Measurements from ENCODE around the gene THBD. TPM values are rescaled to one million over a fixed set of nuclear protein-coding genes. Genes with fewer than 3 reads are reported as not detected.

The THBD gene
- total and polyA plus RNA-seq, 2 donors, result 1.6 to 16.8 TPM

DNA sequence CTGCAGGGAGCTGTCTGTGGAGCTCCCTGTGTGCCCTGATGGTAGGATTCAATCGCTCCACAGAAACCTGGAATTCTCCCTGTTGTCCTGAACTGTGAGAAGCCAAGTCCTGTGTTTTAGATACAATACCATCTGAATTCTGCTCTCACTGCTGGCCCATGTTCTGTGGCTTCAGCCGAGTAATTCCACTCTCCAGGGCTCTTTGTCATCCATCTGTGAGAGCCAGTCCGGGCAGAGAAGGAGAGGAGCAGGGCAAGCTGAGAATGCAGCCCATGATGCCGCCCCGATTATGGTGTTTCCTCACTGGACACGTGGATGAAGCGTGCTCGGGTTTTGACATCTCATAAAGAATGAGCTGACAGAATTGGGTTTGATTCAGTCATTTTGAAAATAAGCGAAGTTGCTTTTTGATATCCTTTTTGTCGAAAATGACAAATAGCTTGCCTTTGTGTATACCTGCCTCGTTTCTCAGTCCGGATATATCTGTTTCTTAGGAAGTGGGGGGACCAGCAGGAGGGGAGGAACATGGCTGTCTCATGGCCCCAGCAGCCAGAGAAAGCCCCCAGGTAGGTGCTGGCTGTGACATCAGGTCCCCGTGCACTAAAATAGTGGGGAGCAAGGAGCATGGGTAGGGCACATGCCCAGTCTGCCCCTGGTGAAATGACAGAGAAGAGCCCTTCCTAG lies 44.9 kb upstream of the THBD start:
- no peak for DNase-seq (ENCODE audit: low read depth in 6 of 9, low spot score in 9 of 9)
- Histone ChIP-seq H3K27me3 (ENCODE audit: control insufficient read depth in 2 of 2, insufficient read depth in 1 of 2, low read length in 1 of 2) (no peaks in the 10 kb centered on the region), H3K4me3 (ENCODE audit: low read length in 2 of 2) (no peak overlapping the region), H3K27ac (ENCODE audit: low read depth in 1 of 2, low read length in 1 of 2) (no peak overlapping the region), H3K9me3 (ENCODE audit: control insufficient read depth in 2 of 2, insufficient read depth in 1 of 2, low read length in 1 of 2) (no peaks in the 10 kb centered on the region), H3K4me1 (ENCODE audit: control insufficient read depth in 2 of 2, insufficient read depth in 2 of 2, low read length in 2 of 2) (no peaks in the 10 kb centered on the region), H3K36me3 (ENCODE audit: control insufficient read depth in 2 of 2, insufficient read depth in 2 of 2, low read length in 1 of 2) (no peaks in the 10 kb centered on the region)
- WGBS, result 92% methylated on average over 13 of the region's 13 CpGs

DNA sequence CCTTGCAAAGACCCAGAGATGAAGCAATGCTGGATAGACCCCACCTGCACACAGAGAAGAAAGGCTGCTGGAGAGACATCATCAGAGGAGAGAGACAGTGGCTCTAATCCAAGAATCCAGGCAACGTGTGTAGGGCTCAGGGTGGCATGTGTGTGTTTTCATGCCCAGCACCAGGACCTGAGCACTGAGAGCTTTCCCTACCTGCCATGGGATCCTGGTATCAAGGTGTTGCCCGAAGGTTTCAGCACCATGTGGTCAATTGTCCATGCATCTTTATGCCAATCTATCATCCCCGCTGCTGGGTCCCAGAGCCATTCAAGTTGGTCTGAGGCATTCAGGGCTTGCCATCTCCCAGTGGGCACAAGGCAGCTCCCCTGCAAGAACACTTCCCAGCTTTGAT lies 44.1 kb upstream of the THBD start:
- H3K27ac ChIP-seq (ENCODE audit: low read depth in 1 of 2, low read length in 1 of 2), result no peak overlapping the region
- H3K9me3 ChIP-seq (ENCODE audit: control insufficient read depth in 2 of 2, insufficient read depth in 1 of 2, low read length in 1 of 2), result no peaks in the 10 kb centered on the region
- H3K36me3 ChIP-seq (ENCODE audit: control insufficient read depth in 2 of 2, insufficient read depth in 2 of 2, low read length in 1 of 2), result no peaks in the 10 kb centered on the region
- no peaks in the 10 kb centered on the region for H3K4me1 ChIP-seq (ENCODE audit: control insufficient read depth in 2 of 2, insufficient read depth in 2 of 2, low read length in 2 of 2)
- 65% methylated on average over 3 of the region's 3 CpGs for WGBS
- H3K4me3 ChIP-seq (ENCODE audit: low read length in 2 of 2), result no peak overlapping the region
- no peak for DNase-seq (ENCODE audit: low read depth in 6 of 9, low spot score in 9 of 9)
- H3K27me3 ChIP-seq (ENCODE audit: control insufficient read depth in 2 of 2, insufficient read depth in 1 of 2, low read length in 1 of 2), result no peaks in the 10 kb centered on the region

DNA sequence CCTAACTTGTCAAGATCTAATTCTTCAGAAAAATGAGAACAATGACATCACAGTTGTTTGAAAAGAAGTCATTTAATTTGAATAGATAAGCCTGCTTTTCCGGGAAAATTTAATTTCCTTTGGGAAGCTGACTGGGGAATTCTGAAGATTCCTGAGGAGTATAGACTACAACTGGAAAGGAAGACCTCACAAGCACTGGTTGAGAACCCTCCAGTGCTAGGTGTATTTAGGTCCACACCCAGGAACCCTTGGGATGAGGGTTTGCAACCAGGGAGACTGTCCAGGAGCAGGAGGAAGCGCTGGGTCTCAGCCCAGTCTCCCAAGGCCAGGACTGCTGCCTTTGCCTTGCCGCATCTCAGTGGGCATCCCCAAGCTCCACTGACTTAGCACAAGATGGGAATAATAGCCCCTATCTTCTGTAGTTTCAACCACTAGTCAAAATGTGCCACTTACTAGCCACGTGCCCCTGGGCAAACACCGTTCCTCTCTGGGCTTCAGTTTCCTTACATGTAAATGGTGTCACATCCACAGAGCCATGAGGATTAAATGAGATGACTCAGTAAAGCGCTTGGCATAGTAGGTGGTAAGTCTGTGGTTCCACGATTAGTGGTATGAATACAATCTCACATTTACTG lies 43.5 kb upstream of the THBD start:
- no peaks in the 10 kb centered on the region for H3K4me1 ChIP-seq (ENCODE audit: control insufficient read depth in 2 of 2, insufficient read depth in 2 of 2, low read length in 2 of 2)
- no peak overlapping the region for H3K27ac ChIP-seq (ENCODE audit: low read depth in 1 of 2, low read length in 1 of 2)
- no peak overlapping the region for H3K4me3 ChIP-seq (ENCODE audit: low read length in 2 of 2)
- DNase-seq (ENCODE audit: low read depth in 6 of 9, low spot score in 9 of 9), result no peak
- H3K9me3 ChIP-seq (ENCODE audit: control insufficient read depth in 2 of 2, insufficient read depth in 1 of 2, low read length in 1 of 2), result no peaks in the 10 kb centered on the region
- H3K36me3 ChIP-seq (ENCODE audit: control insufficient read depth in 2 of 2, insufficient read depth in 2 of 2, low read length in 1 of 2), result no peaks in the 10 kb centered on the region
- no peaks in the 10 kb centered on the region for H3K27me3 ChIP-seq (ENCODE audit: control insufficient read depth in 2 of 2, insufficient read depth in 1 of 2, low read length in 1 of 2)
- WGBS, result 90% methylated on average over 7 of the region's 7 CpGs

DNA sequence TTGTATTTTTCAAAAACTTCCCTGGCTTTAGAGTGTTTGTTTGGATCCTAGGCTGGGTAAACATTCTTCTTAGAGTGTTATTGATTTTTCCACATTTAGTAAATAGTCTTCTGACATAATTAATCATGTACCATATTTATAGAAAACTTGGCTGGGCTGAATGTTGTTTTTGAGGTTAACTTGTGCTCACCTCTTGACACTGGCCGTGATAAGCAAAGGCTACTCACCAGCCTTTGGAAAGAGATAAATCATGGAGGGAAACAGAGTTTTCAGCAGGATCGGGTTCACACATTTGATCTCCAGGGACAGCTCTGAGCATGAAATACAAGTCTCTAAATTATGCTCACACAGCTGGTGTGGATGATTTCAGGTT lies 42.9 kb upstream of the THBD start:
- 94% methylated on average over 2 of the region's 2 CpGs for WGBS
- Histone ChIP-seq H3K27ac (ENCODE audit: low read depth in 1 of 2, low read length in 1 of 2) (no peak overlapping the region), H3K27me3 (ENCODE audit: control insufficient read depth in 2 of 2, insufficient read depth in 1 of 2, low read length in 1 of 2) (no peaks in the 10 kb centered on the region), H3K4me1 (ENCODE audit: control insufficient read depth in 2 of 2, insufficient read depth in 2 of 2, low read length in 2 of 2) (peaks cover 0 to 5% of the 10 kb centered on the region in 2 donors), H3K9me3 (ENCODE audit: control insufficient read depth in 2 of 2, insufficient read depth in 1 of 2, low read length in 1 of 2) (no peaks in the 10 kb centered on the region), H3K36me3 (ENCODE audit: control insufficient read depth in 2 of 2, insufficient read depth in 2 of 2, low read length in 1 of 2) (no peaks in the 10 kb centered on the region), H3K4me3 (ENCODE audit: low read length in 2 of 2) (no peak overlapping the region)
- DNase-seq (ENCODE audit: low read depth in 6 of 9, low spot score in 9 of 9), result no peak

DNA sequence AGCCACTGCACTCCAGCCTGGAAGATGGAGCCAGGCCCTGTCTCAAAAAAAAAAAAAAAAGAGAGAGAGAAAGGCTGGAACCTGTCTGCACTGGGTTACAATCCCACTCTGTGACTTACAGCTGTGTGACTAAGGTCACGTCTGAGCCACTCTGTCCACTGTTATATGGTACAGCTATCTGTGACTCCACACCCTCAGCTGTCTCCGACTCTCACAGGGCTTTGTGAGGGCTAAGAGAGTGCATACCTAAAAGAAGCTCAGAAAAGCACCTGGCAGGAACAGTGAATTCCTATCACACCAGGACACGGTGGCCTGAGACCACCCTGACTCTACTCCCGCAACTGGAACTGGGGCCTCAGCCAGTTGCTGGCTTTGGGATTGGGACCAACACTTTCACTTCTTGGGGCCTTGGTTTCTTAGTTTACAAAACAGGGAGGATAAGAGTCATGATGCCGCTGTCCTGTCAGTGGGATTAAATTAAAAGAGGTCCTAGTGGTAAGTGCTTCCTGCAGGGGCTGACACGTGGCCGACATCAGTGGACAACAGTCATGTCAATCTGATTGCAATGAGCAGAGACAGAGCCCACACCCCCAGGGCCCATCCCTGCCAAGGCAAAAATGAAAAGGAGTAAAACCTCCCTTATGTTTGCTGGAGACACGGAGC lies 42.4 kb upstream of the THBD start:
- Histone ChIP-seq H3K9me3 (ENCODE audit: control insufficient read depth in 2 of 2, insufficient read depth in 1 of 2, low read length in 1 of 2) (no peaks in the 10 kb centered on the region), H3K4me3 (ENCODE audit: low read length in 2 of 2) (no peak overlapping the region), H3K36me3 (ENCODE audit: control insufficient read depth in 2 of 2, insufficient read depth in 2 of 2, low read length in 1 of 2) (no peaks in the 10 kb centered on the region), H3K4me1 (ENCODE audit: control insufficient read depth in 2 of 2, insufficient read depth in 2 of 2, low read length in 2 of 2) (peaks cover 3 to 10% of the 10 kb centered on the region in 2 donors), H3K27ac (ENCODE audit: low read depth in 1 of 2, low read length in 1 of 2) (no peak overlapping the region), H3K27me3 (ENCODE audit: control insufficient read depth in 2 of 2, insufficient read depth in 1 of 2, low read length in 1 of 2) (no peaks in the 10 kb centered on the region)
- 93% methylated on average over 8 of the region's 8 CpGs for WGBS
- no peak for DNase-seq (ENCODE audit: low read depth in 6 of 9, low spot score in 9 of 9)

DNA sequence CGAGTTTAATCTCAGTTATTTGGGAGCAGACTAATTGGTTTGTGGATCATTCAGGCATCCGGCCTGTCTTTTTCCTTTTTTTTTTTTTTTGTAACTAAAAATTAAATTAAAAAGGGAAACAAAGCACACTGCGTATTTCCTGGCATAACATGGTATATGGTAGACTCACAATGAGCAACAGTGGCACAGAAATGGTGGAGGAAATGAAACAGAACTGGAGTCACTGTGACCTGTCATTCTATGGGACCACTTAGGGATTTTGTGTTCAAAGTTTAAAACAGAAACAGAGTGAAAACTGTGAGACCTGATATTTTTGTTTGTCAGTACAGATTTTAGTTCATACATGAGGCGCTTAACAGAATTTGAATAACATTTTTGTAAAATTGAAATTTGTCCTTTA lies 41.4 kb upstream of the THBD start:
- no peaks in the 10 kb centered on the region for H3K9me3 ChIP-seq (ENCODE audit: control insufficient read depth in 2 of 2, insufficient read depth in 1 of 2, low read length in 1 of 2)
- no peak overlapping the region for H3K27ac ChIP-seq (ENCODE audit: low read depth in 1 of 2, low read length in 1 of 2)
- H3K36me3 ChIP-seq (ENCODE audit: control insufficient read depth in 2 of 2, insufficient read depth in 2 of 2, low read length in 1 of 2), result no peaks in the 10 kb centered on the region
- H3K4me1 ChIP-seq (ENCODE audit: control insufficient read depth in 2 of 2, insufficient read depth in 2 of 2, low read length in 2 of 2), result peaks cover 8 to 19% of the 10 kb centered on the region in 2 donors
- H3K4me3 ChIP-seq (ENCODE audit: low read length in 2 of 2), result no peak overlapping the region
- no peak for DNase-seq (ENCODE audit: low read depth in 6 of 9, low spot score in 9 of 9)
- 85% methylated on average over 4 of the region's 4 CpGs for WGBS
- H3K27me3 ChIP-seq (ENCODE audit: control insufficient read depth in 2 of 2, insufficient read depth in 1 of 2, low read length in 1 of 2), result no peaks in the 10 kb centered on the region

DNA sequence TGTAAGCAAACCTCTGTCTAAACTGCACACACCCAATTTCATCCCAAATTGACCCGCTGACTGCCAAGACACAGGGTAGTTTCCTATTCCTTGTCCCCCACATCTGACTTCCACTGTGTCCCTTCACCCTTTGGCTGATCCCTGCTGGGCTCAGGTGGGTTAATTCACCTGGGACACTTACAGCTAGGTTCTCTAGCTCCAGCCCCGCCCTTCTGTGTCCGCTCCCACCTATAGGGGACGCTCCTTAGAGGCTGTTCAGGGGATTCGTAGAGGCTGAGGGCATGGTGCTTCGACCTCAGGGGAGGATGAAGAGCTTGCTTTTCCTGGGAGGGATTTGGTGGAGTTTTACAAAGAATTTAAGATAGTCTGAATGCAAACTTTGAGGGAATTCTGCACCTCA lies 40.7 kb upstream of the THBD start:
- Histone ChIP-seq H3K9me3 (ENCODE audit: control insufficient read depth in 2 of 2, insufficient read depth in 1 of 2, low read length in 1 of 2) (no peaks in the 10 kb centered on the region), H3K27me3 (ENCODE audit: control insufficient read depth in 2 of 2, insufficient read depth in 1 of 2, low read length in 1 of 2) (no peaks in the 10 kb centered on the region), H3K4me3 (ENCODE audit: low read length in 2 of 2) (no peak overlapping the region), H3K27ac (ENCODE audit: low read depth in 1 of 2, low read length in 1 of 2) (no peak overlapping the region), H3K36me3 (ENCODE audit: control insufficient read depth in 2 of 2, insufficient read depth in 2 of 2, low read length in 1 of 2) (no peaks in the 10 kb centered on the region), H3K4me1 (ENCODE audit: control insufficient read depth in 2 of 2, insufficient read depth in 2 of 2, low read length in 2 of 2) (peaks cover 8 to 25% of the 10 kb centered on the region in 2 donors)
- WGBS, result 94% methylated on average over 6 of the region's 6 CpGs
- DNase-seq (ENCODE audit: low read depth in 6 of 9, low spot score in 9 of 9), result no peak

DNA sequence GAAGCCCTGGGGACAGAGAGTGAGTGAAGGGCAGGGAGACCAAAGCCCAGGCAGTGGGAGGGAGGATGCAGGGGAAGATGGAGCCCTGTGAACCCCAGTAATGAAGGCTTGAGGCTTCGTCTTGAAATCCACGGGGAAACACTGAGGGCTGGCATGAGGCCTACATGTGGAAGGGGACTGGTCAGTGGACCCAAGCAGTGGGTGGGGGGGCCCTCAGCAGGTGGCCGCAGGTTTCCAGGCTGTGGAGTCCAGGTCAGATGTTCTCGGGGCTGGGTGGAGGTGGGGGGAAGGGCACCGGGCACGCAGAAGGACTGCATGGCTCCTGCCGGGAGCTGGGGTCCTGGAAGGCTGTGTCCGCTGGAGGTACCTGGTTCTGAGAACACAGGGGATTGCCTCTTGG lies 39.4 kb upstream of the THBD start:
- Histone ChIP-seq H3K36me3 (ENCODE audit: control insufficient read depth in 2 of 2, insufficient read depth in 2 of 2, low read length in 1 of 2) (no peaks in the 10 kb centered on the region), H3K27me3 (ENCODE audit: control insufficient read depth in 2 of 2, insufficient read depth in 1 of 2, low read length in 1 of 2) (no peaks in the 10 kb centered on the region), H3K27ac (ENCODE audit: low read depth in 1 of 2, low read length in 1 of 2) (no peak overlapping the region), H3K4me1 (ENCODE audit: control insufficient read depth in 2 of 2, insufficient read depth in 2 of 2, low read length in 2 of 2) (peaks cover 8 to 37% of the 10 kb centered on the region in 2 donors), H3K9me3 (ENCODE audit: control insufficient read depth in 2 of 2, insufficient read depth in 1 of 2, low read length in 1 of 2) (no peaks in the 10 kb centered on the region), H3K4me3 (ENCODE audit: low read length in 2 of 2) (no peak overlapping the region)
- no peak for DNase-seq (ENCODE audit: low read depth in 6 of 9, low spot score in 9 of 9)
- WGBS, result 98% methylated on average over 8 of the region's 8 CpGs

DNA sequence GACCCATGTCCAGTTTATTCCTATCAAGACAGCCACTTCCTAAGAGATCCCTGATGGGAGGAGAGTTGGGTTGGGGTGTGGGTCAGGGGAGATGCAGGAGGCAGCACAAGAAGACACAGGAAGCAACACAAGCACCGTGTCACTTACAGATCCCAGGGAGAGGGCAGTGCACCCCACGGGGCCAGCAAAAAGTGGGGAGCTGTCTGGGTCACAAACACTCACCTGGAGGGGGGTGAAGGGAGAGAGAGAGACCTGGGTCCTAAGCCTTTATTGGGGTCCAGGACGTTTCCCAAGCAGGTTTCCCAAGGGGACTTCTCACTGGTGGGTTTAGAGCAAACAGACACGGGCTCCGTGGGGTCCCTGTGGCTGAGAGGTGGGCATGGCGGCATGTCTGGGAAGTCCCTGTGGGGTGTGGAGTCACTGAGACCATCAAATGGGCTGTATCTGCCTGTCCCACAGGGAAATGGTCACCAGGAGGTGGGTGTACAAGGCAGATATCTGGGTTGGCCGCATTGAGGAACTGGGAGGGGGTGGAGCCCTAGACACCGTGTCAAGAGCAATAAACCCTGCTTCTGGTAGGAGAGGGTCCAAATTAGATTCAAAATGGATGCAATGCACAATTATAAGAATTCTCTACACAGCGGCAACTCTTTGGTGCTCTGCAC lies 38.2 kb upstream of the THBD start:
- 85% methylated on average over 9 of the region's 9 CpGs for WGBS
- DNase-seq (ENCODE audit: low read depth in 6 of 9, low spot score in 9 of 9), result no peak
- no peaks in the 10 kb centered on the region for H3K36me3 ChIP-seq (ENCODE audit: control insufficient read depth in 2 of 2, insufficient read depth in 2 of 2, low read length in 1 of 2)
- H3K27me3 ChIP-seq (ENCODE audit: control insufficient read depth in 2 of 2, insufficient read depth in 1 of 2, low read length in 1 of 2), result no peaks in the 10 kb centered on the region
- H3K4me1 ChIP-seq (ENCODE audit: control insufficient read depth in 2 of 2, insufficient read depth in 2 of 2, low read length in 2 of 2), result peaks cover 8 to 49% of the 10 kb centered on the region in 2 donors
- no peaks in the 10 kb centered on the region for H3K9me3 ChIP-seq (ENCODE audit: control insufficient read depth in 2 of 2, insufficient read depth in 1 of 2, low read length in 1 of 2)
- no peak overlapping the region for H3K4me3 ChIP-seq (ENCODE audit: low read length in 2 of 2)
- H3K27ac ChIP-seq (ENCODE audit: low read depth in 1 of 2, low read length in 1 of 2), result no peak overlapping the region

Measured in thymus (tissue), 11 donors.